K562 (cell line): ENCODE data around the gene ABHD16A. TPM values are rescaled to one million over a fixed set of nuclear protein-coding genes. Genes with fewer than 3 reads are reported as not detected.

Experiments
- ARNT ChIP-seq, 2 experiments: fragments of 450-650 bp; IDR thresholded peaks; 2 replicates each; pipeline ENCODE4 v1.6.1; 2016; ENCODE audit warnings: mild to moderate bottlenecking in 1 of 2
- CHD2 ChIP-seq: IDR thresholded peaks from 2 replicates; pipeline ENCODE4 v1.6.1; 2011; ENCODE audit warnings: low read depth, low read length
- KLF16 ChIP-seq: IDR thresholded peaks from 2 replicates; pipeline ENCODE4 v1.6.1; 2016; ENCODE audit warnings: antibody characterized with exemption
- LARP7 ChIP-seq: fragments of 450-650 bp; IDR thresholded peaks from 2 replicates; pipeline ENCODE4 v1.6.1; 2016
- NCOA1 ChIP-seq: fragments of 450-650 bp; IDR thresholded peaks from 2 replicates; pipeline ENCODE4 v1.6.1; 2016; ENCODE audit warnings: low read depth
- RUNX1 ChIP-seq: sonication (generic); IDR thresholded peaks from 2 replicates; pipeline ENCODE4 v1.6.1; 2016; ENCODE audit warnings: antibody characterized with exemption, low read depth
- SETDB1 ChIP-seq: IDR thresholded peaks from one replicate; pipeline ENCODE4 v1.6.1; 2012; ENCODE audit warnings: low read length, control low read depth, inconsistent platforms
- SRSF9 ChIP-seq: fragments of 200-400 bp; formaldehyde crosslinking; IDR thresholded peaks from 2 replicates; pipeline ENCODE4 v1.6.1; 2017; ENCODE audit warnings: low read depth, low read length, borderline replicate concordance
- YBX1 ChIP-seq: fragments of 450-650 bp; IDR thresholded peaks from 2 replicates; pipeline ENCODE4 v1.7.1; 2016; ENCODE audit warnings: mild to moderate bottlenecking
- polyA plus RNA-seq, 8 experiments: library from polyadenylated mRNA; depleted of rRNA in 4 of 8; stranded (reverse) in 5 of 8; unstranded in 3 of 8; fragments of >200 nt; fragmentation: Nextera tagmentation in 2 of 8; fragmentation: Illumina TruSeq in 1 of 8; extraction: Ambion mirVana in 2 of 8; extraction: Trizol in 1 of 8; gene quantifications; 2 replicates each; pipeline versions ENCODE4 v1.2.1 to v1.2.3, GENCODE V29; 2011 to 2014; ENCODE audit warnings: inconsistent platforms in 1 of 8, missing spikeins in 1 of 8
- total RNA-seq, 7 experiments: library from RNA; depleted of rRNA in 6 of 7; stranded (reverse); fragments of >200 nt in 6 of 7; fragmentation: Illumina TruSeq in 2 of 7; extraction: Trizol in 2 of 7; gene quantifications; 2 replicates each; pipeline versions ENCODE4 v1.2.1 to v1.2.3, GENCODE V29; 2011 to 2021; ENCODE audit warnings: low replicate concordance in 1 of 7
- TF ChIP-seq, protein P1 (sequence below): conservative IDR thresholded peaks from 2 replicates; pipeline ENCODE4 v1.6.1; 2011; ENCODE audit warnings: low read depth, mild to moderate bottlenecking, low read length; ENCODE audit not compliant: control insufficient read depth
- TF ChIP-seq, protein P2 (sequence below): fragments of 450-650 bp; formaldehyde crosslinking; IDR thresholded peaks from 2 replicates; pipeline ENCODE4 v1.4.0; 2020; ENCODE audit warnings: mild to moderate bottlenecking, moderate library complexity
- TF ChIP-seq, protein P3 (sequence below), 2 experiments: fragments of 450-650 bp; IDR thresholded peaks; 2 replicates each; pipeline ENCODE4 v1.6.1; 2018; ENCODE audit warnings: mild to moderate bottlenecking in 2 of 2, low read depth in 1 of 2; ENCODE audit not compliant: partially characterized antibody in 2 of 2
- TF ChIP-seq, protein P4 (sequence below), 2 experiments: fragments of 450-650 bp; IDR thresholded peaks; 2 replicates each; pipeline ENCODE4 v1.6.1; 2016

The ABHD16A gene
- total and polyA plus RNA-seq, 9 of the 15 experiments (the other 6 are each of a cell fraction or from before 2014, with no cell fraction given), result 25.8 to 120 (median 81.6) TPM

DNA sequence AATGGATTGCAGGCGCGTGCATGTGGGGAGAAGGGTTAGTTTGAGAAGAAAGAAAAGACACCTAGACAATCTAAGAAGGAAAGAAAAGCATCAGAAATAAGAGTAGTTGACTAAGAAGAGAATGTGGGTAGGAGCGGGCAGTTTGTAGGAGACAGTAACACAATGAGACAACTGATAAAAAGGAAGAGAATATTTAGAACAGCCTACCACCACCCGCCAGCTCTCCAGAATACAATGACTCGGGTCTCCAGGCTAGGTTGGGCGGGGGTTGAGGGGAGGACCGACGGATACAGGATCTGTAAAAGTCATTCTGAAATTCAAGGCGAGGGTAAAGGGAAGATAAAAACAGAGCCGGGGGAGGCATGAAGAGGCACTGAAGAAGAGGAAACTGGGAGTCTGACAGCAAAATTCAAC, 712 bp downstream of the ABHD16A start (continued):
- TF ChIP-seq, protein P1, sequence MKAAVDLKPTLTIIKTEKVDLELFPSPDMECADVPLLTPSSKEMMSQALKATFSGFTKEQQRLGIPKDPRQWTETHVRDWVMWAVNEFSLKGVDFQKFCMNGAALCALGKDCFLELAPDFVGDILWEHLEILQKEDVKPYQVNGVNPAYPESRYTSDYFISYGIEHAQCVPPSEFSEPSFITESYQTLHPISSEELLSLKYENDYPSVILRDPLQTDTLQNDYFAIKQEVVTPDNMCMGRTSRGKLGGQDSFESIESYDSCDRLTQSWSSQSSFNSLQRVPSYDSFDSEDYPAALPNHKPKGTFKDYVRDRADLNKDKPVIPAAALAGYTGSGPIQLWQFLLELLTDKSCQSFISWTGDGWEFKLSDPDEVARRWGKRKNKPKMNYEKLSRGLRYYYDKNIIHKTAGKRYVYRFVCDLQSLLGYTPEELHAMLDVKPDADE, result no peak; the same call in 1 of the 2 replicates
- TF ChIP-seq ARNT (IDR thresholded peaks at IDR 0.05), result 0 out of 4 replicates have a peak, but pooled peaks have one; percentile 28 to 46
- TF ChIP-seq, protein P2, sequence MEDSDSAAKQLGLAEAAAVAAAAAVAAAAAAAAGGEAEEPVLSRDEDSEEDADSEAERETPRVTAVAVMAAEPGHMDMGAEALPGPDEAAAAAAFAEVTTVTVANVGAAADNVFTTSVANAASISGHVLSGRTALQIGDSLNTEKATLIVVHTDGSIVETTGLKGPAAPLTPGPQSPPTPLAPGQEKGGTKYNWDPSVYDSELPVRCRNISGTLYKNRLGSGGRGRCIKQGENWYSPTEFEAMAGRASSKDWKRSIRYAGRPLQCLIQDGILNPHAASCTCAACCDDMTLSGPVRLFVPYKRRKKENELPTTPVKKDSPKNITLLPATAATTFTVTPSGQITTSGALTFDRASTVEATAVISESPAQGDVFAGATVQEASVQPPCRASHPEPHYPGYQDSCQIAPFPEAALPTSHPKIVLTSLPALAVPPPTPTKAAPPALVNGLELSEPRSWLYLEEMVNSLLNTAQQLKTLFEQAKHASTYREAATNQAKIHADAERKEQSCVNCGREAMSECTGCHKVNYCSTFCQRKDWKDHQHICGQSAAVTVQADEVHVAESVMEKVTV (CRISPR knock-in tag), result 0 out of 2 replicates have a peak, but pooled peaks have one; percentile 1
- TF ChIP-seq, protein P3, sequence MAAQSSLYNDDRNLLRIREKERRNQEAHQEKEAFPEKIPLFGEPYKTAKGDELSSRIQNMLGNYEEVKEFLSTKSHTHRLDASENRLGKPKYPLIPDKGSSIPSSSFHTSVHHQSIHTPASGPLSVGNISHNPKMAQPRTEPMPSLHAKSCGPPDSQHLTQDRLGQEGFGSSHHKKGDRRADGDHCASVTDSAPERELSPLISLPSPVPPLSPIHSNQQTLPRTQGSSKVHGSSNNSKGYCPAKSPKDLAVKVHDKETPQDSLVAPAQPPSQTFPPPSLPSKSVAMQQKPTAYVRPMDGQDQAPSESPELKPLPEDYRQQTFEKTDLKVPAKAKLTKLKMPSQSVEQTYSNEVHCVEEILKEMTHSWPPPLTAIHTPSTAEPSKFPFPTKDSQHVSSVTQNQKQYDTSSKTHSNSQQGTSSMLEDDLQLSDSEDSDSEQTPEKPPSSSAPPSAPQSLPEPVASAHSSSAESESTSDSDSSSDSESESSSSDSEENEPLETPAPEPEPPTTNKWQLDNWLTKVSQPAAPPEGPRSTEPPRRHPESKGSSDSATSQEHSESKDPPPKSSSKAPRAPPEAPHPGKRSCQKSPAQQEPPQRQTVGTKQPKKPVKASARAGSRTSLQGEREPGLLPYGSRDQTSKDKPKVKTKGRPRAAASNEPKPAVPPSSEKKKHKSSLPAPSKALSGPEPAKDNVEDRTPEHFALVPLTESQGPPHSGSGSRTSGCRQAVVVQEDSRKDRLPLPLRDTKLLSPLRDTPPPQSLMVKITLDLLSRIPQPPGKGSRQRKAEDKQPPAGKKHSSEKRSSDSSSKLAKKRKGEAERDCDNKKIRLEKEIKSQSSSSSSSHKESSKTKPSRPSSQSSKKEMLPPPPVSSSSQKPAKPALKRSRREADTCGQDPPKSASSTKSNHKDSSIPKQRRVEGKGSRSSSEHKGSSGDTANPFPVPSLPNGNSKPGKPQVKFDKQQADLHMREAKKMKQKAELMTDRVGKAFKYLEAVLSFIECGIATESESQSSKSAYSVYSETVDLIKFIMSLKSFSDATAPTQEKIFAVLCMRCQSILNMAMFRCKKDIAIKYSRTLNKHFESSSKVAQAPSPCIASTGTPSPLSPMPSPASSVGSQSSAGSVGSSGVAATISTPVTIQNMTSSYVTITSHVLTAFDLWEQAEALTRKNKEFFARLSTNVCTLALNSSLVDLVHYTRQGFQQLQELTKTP (IDR thresholded peaks at IDR 0.05; ENCODE audit: low read depth in 1 of 2, partially characterized antibody in 2 of 2), result peak; percentile 59 to 67
- no peak for TF ChIP-seq SETDB1
- no peak for TF ChIP-seq CHD2
- no peak for TF ChIP-seq RUNX1
- TF ChIP-seq YBX1, result no peak
- TF ChIP-seq KLF16, result no peak
- no peak for TF ChIP-seq NCOA1
- TF ChIP-seq LARP7, result no peak
- no peak for TF ChIP-seq SRSF9
- TF ChIP-seq, protein P4, sequence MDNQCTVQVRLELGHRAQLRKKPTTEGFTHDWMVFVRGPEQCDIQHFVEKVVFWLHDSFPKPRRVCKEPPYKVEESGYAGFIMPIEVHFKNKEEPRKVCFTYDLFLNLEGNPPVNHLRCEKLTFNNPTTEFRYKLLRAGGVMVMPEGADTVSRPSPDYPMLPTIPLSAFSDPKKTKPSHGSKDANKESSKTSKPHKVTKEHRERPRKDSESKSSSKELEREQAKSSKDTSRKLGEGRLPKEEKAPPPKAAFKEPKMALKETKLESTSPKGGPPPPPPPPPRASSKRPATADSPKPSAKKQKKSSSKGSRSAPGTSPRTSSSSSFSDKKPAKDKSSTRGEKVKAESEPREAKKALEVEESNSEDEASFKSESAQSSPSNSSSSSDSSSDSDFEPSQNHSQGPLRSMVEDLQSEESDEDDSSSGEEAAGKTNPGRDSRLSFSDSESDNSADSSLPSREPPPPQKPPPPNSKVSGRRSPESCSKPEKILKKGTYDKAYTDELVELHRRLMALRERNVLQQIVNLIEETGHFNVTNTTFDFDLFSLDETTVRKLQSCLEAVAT (IDR thresholded peaks at IDR 0.05), result peak in 1 of 2 experiments; percentile 27; a peak in 2 of 4 replicates
